ENCODE measurements around the gene NR3C2.

- TF ChIP-seq CTCF (IDR thresholded peaks at IDR 0.05; ENCODE audit: insufficient read depth, low read length, poor library complexity, severe bottlenecking) (no peak), EZH2phosphoT487 (conservative IDR thresholded peaks at IDR 0.05; ENCODE audit: low read length) (no peak)
These were observed 317.7 kb downstream of the NR3C2 start for GRCh38 chr4:148124512-148124911.
